ENCODE measurements around the gene RBMS1. TPM values are rescaled to one million over a fixed set of nuclear protein-coding genes. Genes with fewer than 3 reads are reported as not detected.

The RBMS1 gene
- total and polyA plus RNA-seq, 2 experiments from 2014 or later = 55.5 to 94.8 TPM

GRCh38 chr2:160229591-160229990, 264.0 kb downstream of the RBMS1 start:
- H3K27me3 ChIP-seq (ENCODE audit: insufficient read depth) = no peaks in the 10 kb centered on the region
- no peaks in the 10 kb centered on the region; the same call in 2 of the 3 replicates for H3K4me1 Mint-ChIP-seq
- H3K27me3 Mint-ChIP-seq (ENCODE audit: insufficient read depth, low read depth, poor library complexity) = no peaks in the 10 kb centered on the region
- H3K4me2 ChIP-seq = no peak overlapping the region
- H3K79me2 ChIP-seq (replicated peaks; ENCODE audit: insufficient read depth) = no peaks in the 10 kb centered on the region
- no peak overlapping the region for H3K4me3 Mint-ChIP-seq
- no peak for TF ChIP-seq NANOG (IDR thresholded peaks at IDR 0.05; ENCODE audit: borderline replicate concordance)
- H3F3A ChIP-seq (replicated peaks; ENCODE audit: low read depth) = no peaks in the 10 kb centered on the region
- H3K36me3 Mint-ChIP-seq (ENCODE audit: low read depth) = no peaks in the 10 kb centered on the region
- no peaks in the 10 kb centered on the region for H3K9me3 Mint-ChIP-seq
- H3K4me1 ChIP-seq (ENCODE audit: insufficient read depth) = no peaks in the 10 kb centered on the region
- H2AFZ ChIP-seq = no peak overlapping the region
- no peak for ATAC-seq
- H3K4me3 ChIP-seq = no peak overlapping the region
- H3K9me2 ChIP-seq (ENCODE audit: insufficient read depth) = no peaks in the 10 kb centered on the region
- no peaks in the 10 kb centered on the region for H4K20me1 ChIP-seq (replicated peaks; ENCODE audit: insufficient read depth)
- H3K27ac ChIP-seq (ENCODE audit: low read depth) = no peak overlapping the region
- H3K27ac Mint-ChIP-seq = no peak overlapping the region
- no peaks in the 10 kb centered on the region for H3K36me3 ChIP-seq (ENCODE audit: insufficient read depth)
- DNase-seq (ENCODE audit: low spot score) = no peak

GRCh38 chr2:160228141-160228917, 265.3 kb downstream of the RBMS1 start:
- H3K4me1 ChIP-seq (ENCODE audit: insufficient read depth) = no peaks in the 10 kb centered on the region
- H3K9me2 ChIP-seq (ENCODE audit: insufficient read depth) = no peaks in the 10 kb centered on the region
- no peak overlapping the region for H3K27ac ChIP-seq (ENCODE audit: low read depth)
- no peaks in the 10 kb centered on the region for H3K79me2 ChIP-seq (replicated peaks; ENCODE audit: insufficient read depth)
- ATAC-seq (no peak), DNase-seq (ENCODE audit: low spot score) (no peak)
- no peaks in the 10 kb centered on the region for H3K36me3 Mint-ChIP-seq (ENCODE audit: low read depth)
- no peaks in the 10 kb centered on the region for H3K27me3 ChIP-seq (ENCODE audit: insufficient read depth)
- H3K4me2 ChIP-seq = no peak overlapping the region
- no peaks in the 10 kb centered on the region for H4K20me1 ChIP-seq (replicated peaks; ENCODE audit: insufficient read depth)
- no peak overlapping the region for H3K27ac Mint-ChIP-seq
- no peak overlapping the region for H3K4me3 ChIP-seq
- H3K9me3 Mint-ChIP-seq = no peaks in the 10 kb centered on the region
- H3K4me1 Mint-ChIP-seq = no peaks in the 10 kb centered on the region; the same call in 2 of the 3 replicates
- H3F3A ChIP-seq (replicated peaks; ENCODE audit: low read depth) = no peaks in the 10 kb centered on the region
- no peak overlapping the region for H3K4me3 Mint-ChIP-seq
- H3K27me3 Mint-ChIP-seq (ENCODE audit: insufficient read depth, low read depth, poor library complexity) = no peaks in the 10 kb centered on the region
- peak overlapping the region; percentile 23; the same call in 1 of the 2 replicates for H2AFZ ChIP-seq
- no peaks in the 10 kb centered on the region for H3K36me3 ChIP-seq (ENCODE audit: insufficient read depth)
- TF ChIP-seq ZNF331 (CRISPR knock-in tag; IDR thresholded peaks at IDR 0.05; ENCODE audit: low read depth) = no peak
- no peak for TF ChIP-seq JUNB (IDR thresholded peaks at IDR 0.05; ENCODE audit: unreplicated experiment)
- no peak for TF ChIP-seq ETS1 (IDR thresholded peaks at IDR 0.05)
- no peak for TF ChIP-seq CTCF (conservative IDR thresholded peaks at IDR 0.05; ENCODE audit: low read depth in 2 of 2)
- TF ChIP-seq EZH2 (IDR thresholded peaks at IDR 0.05; ENCODE audit: low read depth, unreplicated experiment) = no peak
- no peak for TF ChIP-seq ZNF462 (CRISPR knock-in tag; IDR thresholded peaks at IDR 0.05)
- TF ChIP-seq ZNF114 (CRISPR knock-in tag; IDR thresholded peaks at IDR 0.05) = no peak
- no peak for TF ChIP-seq EZH2phosphoT487 (IDR thresholded peaks at IDR 0.05; ENCODE audit: unreplicated experiment)
- no peak for TF ChIP-seq POLR2AphosphoS5 (IDR thresholded peaks at IDR 0.05; ENCODE audit: low read depth)
- no peak for TF ChIP-seq STAT1 (IDR thresholded peaks at IDR 0.05; ENCODE audit: unreplicated experiment)

All from GM23338 (cell line).